Measurements from ENCODE around the gene PPP1R37.
"Not testable (repeated sequence)": the region's sequence is repeated elsewhere in the genome, so short reads cannot be mapped to it uniquely, and the experiment has no call there.

DNA sequence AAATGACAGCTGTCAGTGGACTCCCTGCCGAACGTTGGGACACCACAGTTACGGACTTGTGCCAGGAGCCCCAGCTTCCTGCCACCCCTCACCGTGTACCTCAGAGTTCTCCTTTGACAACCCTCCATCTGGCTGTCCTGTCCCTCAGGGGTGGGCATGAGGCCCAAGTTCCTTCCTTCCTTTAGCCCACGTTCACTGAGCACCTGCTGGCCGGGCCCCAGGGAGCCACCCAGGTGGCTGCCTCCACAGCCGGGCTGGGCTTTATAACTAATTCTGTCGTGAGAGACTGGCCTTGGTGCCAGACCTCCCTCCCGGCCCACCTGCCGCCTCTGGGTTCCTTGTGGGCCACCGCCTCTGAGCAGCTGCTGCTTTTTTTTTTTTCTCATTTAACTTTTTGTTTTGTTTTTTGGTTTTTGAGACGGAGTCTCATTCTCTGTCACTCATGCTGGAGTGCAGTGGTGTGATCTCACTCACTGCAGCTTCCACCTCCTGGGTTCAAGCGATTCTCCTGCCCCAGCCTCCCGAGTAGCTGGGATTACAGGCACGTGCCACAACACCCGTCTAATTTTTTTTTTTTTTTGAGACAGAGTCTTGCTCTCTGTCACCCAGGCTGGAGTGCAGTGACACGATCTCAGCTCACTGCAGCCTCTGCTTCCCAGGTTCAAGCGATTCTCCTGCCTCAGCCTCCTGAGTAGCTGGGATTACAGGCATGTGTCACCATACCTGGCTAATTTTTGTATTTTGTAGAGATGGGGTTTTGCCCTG is 25.8 kb downstream of the PPP1R37 start:
- TF ChIP-seq, protein P1, sequence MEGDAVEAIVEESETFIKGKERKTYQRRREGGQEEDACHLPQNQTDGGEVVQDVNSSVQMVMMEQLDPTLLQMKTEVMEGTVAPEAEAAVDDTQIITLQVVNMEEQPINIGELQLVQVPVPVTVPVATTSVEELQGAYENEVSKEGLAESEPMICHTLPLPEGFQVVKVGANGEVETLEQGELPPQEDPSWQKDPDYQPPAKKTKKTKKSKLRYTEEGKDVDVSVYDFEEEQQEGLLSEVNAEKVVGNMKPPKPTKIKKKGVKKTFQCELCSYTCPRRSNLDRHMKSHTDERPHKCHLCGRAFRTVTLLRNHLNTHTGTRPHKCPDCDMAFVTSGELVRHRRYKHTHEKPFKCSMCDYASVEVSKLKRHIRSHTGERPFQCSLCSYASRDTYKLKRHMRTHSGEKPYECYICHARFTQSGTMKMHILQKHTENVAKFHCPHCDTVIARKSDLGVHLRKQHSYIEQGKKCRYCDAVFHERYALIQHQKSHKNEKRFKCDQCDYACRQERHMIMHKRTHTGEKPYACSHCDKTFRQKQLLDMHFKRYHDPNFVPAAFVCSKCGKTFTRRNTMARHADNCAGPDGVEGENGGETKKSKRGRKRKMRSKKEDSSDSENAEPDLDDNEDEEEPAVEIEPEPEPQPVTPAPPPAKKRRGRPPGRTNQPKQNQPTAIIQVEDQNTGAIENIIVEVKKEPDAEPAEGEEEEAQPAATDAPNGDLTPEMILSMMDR (IDR thresholded peaks at IDR 0.05), result not testable (repeated sequence)
- not testable (repeated sequence) for TF ChIP-seq POLR2A (IDR thresholded peaks at IDR 0.05)

All from uterus (tissue), 2 donors.